ENCODE measurements around the gene MAP2.

The MAP2 gene

GRCh38 chr2:209753020-209753419, 329.2 kb downstream of the MAP2 start:
- intact Hi-C loops (cut with DNase I; ENCODE audit: low total_unique reads), result no loop called here
- no peak for TF ChIP-seq CTCF (IDR thresholded peaks at IDR 0.05)
- no peak overlapping the region for H3K27ac ChIP-seq
- no peaks in the 10 kb centered on the region for H3K27me3 ChIP-seq
- no peak for DNase-seq
- no peaks in the 10 kb centered on the region for H3K36me3 ChIP-seq
- no peak overlapping the region for H3K4me3 ChIP-seq
- no peaks in the 10 kb centered on the region for H3K4me1 ChIP-seq
- no peaks in the 10 kb centered on the region for H3K9me3 ChIP-seq

GRCh38 chr2:209757163-209757562, 333.3 kb downstream of the MAP2 start:
- Histone ChIP-seq H3K27ac (no peak overlapping the region), H3K9me3 (peaks cover 0 to 4% (median 0%) of the 10 kb centered on the region in 3 donors), H3K4me3 (no peak overlapping the region), H3K4me1 (no peaks in the 10 kb centered on the region), H3K27me3 (no peaks in the 10 kb centered on the region), H3K36me3 (no peaks in the 10 kb centered on the region)
- intact Hi-C loops (cut with DNase I; ENCODE audit: low total_unique reads), result no loop called here
- DNase-seq, result no peak
- no peak for TF ChIP-seq CTCF (IDR thresholded peaks at IDR 0.05)

- no peak for DNase-seq
- Histone ChIP-seq H3K4me1 (no peaks in the 10 kb centered on the region), H3K4me3 (no peak overlapping the region), H3K36me3 (no peaks in the 10 kb centered on the region), H3K27ac (no peak overlapping the region), H3K27me3 (no peaks in the 10 kb centered on the region), H3K9me3 (peaks cover 0 to 4% (median 0%) of the 10 kb centered on the region in 3 donors)
- TF ChIP-seq CTCF (IDR thresholded peaks at IDR 0.05), result no peak
- intact Hi-C loops (cut with DNase I; ENCODE audit: low total_unique reads), result no loop called here
These were observed 337.7 kb downstream of the MAP2 start for GRCh38 chr2:209761566-209761965.

- no peaks in the 10 kb centered on the region for H3K36me3 ChIP-seq
- H3K9me3 ChIP-seq, result peaks cover 0 to 4% (median 0%) of the 10 kb centered on the region in 3 donors
- DNase-seq, result no peak
- H3K4me1 ChIP-seq, result no peaks in the 10 kb centered on the region
- H3K27ac ChIP-seq, result no peak overlapping the region
- TF ChIP-seq CTCF (IDR thresholded peaks at IDR 0.05), result no peak
- no peak overlapping the region for H3K4me3 ChIP-seq
- intact Hi-C loops (cut with DNase I; ENCODE audit: low total_unique reads), result no loop called here
- no peaks in the 10 kb centered on the region for H3K27me3 ChIP-seq
These were observed 338.7 kb downstream of the MAP2 start for GRCh38 chr2:209762563-209762962.

- DNase-seq, result no peak
- Histone ChIP-seq H3K4me1 (no peaks in the 10 kb centered on the region), H3K4me3 (no peak overlapping the region), H3K36me3 (no peaks in the 10 kb centered on the region), H3K27me3 (no peaks in the 10 kb centered on the region), H3K27ac (no peak overlapping the region), H3K9me3 (peaks cover 0 to 4% (median 0%) of the 10 kb centered on the region in 3 donors)
- no peak for TF ChIP-seq CTCF (IDR thresholded peaks at IDR 0.05)
- intact Hi-C loops (cut with DNase I; ENCODE audit: low total_unique reads), result no loop called here
These were observed 339.3 kb downstream of the MAP2 start for GRCh38 chr2:209763106-209763505.

GRCh38 chr2:209766613-209767012, 342.8 kb downstream of the MAP2 start:
- Histone ChIP-seq H3K27ac (no peak overlapping the region), H3K4me1 (peaks cover 0 to 6% (median 5%) of the 10 kb centered on the region in 4 donors), H3K36me3 (no peaks in the 10 kb centered on the region), H3K4me3 (no peak overlapping the region), H3K27me3 (peaks cover 0 to 14% of the 10 kb centered on the region in 2 donors), H3K9me3 (no peaks in the 10 kb centered on the region)
- DNase-seq, result no peak
- TF ChIP-seq CTCF (IDR thresholded peaks at IDR 0.05), result no peak
- intact Hi-C loops (cut with DNase I; ENCODE audit: low total_unique reads), result no loop called here
